Measurements from ENCODE around the gene MAD2L2.

MAD2L2 gene

DNA sequence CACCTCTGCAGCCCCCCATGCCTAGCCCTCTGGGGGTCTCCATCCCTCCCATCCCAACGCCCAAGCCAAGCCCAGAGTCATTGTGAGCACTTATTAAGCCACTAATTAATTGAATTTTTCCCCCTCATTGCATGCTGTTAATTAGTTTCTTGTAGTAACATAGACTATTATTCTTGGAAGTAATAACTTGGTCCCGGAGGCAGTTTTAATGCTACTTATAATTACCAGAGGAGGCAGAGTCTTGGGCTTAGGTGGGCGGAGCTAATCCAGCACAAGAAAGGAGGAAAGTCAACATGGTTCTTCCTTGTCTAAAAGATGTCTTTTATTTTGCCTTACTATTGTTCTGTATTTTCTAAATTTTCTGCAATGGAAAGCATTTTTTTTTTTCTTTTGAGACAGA lies 54.4 kb downstream of the MAD2L2 start:
- DNase-seq: no peak
